NCI-H446 (cell line): ENCODE results near the gene ATP5F1D.

Experiments used
- DNase-seq, 2 experiments: peaks; one replicate each; lab custom pipeline; 2025; lab: John Stamatoyannopoulos, UW

Gene ATP5F1D

DNA sequence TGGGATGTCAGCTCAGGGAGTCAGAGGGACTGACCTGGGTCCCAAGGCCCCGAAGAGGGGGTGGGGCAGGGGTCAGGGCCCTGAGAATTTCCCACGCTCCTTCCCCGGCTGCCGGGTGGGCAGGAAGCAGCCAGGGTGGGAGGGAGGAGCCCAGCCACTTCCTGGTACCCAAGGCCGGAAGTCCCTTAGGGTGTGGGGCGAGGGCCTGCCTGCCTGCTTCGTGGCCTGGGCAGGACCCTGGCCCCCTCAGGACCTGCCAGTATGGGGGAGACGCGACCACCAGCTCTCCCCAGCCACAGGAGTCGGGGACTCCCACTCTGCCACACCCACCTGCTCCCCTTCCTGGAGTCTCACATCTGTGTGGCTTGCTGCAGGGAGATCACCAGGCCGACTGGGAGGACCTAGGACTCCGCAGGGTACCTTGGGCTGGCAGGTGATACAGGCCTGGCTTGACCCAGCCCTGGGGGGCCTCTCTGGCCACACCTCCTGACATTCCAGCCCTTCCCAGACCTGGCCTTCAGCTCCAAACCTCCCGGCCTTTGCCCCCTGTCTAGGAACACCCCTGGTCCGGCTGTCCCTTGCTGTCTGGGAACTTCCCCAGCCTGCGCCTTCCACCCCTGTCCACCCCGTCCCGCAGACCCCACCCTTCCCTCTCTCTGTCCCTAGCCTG lies 17.8 kb downstream of the ATP5F1D start:
- DNase-seq: no peak

DNA sequence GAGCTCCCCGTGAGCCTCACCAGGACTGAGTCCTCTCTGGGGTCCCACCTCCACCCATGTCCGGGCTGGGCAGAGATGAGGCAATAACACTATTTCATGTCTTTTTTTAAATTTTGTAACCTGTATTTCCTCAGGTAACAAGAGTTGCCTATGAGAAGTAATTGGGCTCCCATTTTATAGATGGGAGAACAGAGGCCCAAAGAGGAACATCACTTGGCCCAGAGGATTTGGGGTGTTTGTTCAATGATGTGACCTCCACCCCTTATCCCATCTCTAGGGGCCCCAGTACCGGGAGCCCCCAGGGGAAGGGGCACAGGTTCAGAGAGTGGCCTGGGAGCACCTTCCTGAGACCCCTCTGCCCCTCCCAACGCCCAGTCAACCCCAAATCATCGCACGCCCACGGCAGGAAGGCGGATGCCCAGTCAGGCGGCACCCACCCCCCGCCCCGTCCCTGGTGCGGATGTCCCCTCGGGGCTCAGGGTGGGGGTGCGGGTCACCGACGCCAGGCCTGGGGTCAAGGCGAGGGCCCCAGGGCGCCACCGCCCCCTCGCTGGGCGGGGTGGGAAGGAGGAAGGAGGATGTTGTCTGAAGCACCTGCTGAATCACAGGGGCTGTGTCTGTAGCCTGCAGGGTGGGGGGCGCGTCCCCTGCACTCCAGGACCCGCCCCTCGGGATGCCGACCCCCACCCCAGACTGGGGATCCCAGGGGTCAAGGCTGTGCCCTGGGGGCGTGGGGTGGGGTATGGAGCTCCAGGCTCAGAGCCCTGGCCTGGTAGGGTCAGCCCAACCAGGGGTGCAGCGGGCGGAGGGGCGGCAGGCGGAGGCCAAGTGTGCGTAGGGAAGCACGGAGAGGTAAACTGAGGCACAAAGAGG lies 18.6 kb downstream of the ATP5F1D start:
- DNase-seq: no peak

DNA sequence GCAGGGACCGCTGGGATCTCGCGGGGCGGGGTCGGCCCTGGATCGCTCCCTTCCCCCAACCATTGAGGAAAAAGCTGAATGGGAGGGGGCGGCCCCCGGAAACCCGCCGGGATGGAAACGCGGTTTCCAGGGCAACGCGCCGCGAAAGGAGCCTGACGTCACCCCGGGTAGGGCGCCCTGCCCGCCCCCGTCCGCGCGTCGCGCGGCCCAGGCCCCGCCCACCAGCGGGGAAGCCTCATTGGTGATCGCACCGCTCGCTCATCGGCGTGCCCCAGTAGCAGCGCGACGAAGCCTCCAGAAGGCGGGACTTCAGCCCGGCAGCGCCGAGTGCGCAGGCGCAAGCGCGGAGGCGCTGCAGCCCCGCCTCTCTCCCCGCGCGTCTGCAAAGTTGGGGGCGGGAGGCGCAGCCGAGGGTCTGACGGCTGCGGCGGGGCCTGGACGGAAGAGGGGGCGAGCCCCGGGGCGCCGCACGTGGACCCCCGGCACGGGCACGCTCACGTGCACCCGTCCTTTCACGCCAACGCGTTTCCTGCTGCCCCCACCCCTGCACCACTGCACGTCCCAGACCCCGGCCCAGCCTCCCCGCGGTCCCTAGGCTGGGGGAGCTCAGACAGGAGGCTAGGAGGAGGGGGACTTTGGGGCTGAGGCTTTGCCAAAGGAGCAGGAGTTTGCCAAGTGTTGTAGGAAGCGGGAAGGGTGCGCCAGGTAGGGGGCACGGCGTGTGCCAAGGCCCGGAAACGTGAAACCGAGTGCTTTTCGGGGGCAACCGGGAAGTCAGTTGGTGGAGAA lies 19.4 kb downstream of the ATP5F1D start:
- peak; percentile 93 to 99 for DNase-seq

DNA sequence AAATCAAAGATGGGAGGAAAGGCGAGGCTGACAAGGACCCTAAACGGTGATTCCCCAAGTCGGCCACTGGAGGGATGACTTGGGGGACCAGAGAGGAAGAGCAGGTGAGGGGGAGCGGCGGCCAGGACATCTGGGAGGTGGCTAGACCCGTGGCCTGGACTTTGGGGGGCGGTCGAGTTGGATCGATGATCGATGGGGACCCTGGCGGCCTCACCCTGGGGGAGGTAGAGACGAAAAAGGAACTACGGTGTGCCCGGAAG lies 19.9 kb downstream of the ATP5F1D start:
- DNase-seq: no peak

DNA sequence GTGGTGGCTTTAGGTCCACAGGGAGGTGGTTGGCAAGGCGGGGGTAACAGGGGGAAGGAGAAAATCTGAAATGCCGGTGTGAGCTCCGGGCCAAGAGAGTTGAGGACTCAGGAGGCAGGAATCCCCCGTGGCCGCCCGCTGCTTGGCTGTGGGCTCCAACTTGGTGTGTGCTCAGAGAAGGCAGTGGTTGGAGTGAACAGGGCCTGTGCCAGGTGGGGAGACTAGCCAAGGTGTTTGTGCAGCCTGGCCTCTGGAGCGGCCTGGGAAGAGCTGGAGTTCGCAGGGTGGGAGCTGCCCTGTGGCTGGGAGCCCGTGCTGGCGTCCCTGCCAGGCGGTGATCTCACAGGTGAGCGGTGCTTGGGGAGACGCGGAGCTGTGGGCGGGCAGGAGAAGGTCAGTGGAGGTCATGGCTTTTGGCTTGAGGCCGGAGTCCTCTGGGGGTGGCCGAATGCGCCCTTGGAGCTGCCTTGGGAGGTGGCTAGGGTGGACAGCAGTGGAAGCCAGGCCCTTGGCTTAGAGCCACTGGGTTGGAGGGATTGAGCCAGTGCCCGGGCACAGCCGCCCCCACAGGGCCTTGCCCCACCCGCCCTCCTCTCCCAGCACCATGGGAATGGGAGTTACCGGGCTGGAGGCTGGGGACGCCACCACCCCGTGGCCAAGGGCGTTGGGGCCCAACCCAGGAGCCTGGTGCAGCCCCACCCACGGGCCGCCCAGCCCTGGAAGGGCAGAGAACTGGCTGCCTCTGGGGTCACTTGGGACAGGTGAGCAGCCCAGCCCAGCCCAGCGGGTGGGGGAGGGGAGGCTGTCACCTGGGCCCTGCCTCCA lies 20.5 kb downstream of the ATP5F1D start:
- peak in 1 of 2 experiments; percentile 50 for DNase-seq

DNA sequence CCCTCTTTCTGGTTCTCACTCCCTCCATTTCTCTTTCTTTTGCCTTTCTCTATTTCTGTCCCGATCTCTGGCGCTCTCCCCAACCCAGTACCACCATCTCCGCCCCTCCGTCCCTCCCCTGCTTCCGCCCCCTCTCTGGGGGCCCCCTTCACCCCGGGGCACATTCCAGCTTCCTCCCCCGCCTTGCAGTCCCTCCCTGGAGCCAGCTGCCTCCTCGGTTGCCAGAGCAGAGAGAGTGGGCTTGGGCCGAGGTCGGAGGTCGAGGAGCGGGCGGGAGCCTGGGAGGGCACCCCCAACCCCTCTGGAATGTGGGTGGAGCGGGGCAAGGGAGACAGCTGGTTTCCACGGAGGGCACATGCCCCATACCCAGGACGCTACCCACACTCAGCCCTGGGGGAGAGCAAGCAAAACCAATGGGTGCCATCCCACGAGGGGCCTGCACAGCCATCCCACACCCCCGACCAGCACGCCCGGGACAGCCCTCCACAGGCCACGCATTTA lies 21.1 kb downstream of the ATP5F1D start:
- no peak for DNase-seq

DNA sequence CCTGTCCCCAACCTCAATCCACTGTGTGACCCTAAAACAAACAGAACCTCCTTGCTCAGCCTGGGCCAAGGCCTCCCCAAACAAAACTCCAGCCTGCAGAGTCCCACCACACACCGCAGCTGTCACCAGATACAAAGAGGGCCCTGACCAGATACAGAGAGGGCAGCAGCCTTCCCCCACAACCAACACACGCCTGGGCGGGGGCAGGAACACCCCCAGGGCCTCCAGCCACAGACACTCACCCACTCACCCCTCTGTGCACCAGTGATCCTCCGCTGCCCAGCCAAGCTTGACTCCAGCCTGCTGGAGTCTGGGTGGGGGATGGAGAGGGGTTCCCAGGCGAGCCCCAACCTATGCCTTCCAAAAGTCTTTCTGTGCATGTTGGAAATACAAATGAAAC lies 21.6 kb downstream of the ATP5F1D start:
- DNase-seq: no peak

DNA sequence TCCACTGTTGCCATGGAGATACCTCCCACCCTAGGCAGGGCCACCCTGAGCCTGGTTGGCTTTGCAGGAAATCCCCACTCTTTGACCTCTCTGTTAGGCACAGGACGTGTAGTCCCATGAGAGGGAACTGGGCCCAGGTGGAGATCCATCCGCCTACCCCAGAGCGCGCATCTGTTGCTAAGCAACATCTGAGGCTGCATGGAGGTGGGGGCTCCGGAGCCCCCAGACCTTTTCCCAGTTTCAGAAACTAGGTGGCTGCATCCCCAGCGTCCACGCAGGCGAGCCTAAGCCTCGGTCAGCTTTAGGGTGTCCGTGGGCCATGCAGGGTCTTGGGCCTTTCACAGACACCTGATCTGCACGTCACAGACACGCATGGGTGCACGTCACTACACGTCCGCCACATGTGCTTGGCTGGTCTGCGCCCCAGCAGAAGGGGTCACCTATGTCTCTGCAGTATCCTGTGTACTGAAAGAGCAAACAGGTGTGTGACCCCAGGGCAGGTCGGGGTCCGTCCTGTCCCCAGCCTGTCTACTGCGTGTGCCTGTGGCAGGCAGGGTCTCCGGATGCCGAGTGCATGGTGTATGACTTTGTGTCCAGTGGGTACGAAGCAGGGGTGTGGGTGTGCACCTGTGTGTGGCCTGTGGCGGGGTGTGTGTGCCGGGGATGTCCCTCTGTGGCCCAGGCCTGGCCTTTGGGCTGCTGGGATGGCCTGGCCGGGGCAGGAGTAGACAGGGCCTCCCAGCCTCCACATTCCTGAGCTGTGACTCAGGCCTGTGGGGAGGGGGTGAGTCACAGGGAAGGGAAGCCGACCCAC lies 23.5 kb downstream of the ATP5F1D start:
- no peak for DNase-seq

DNA sequence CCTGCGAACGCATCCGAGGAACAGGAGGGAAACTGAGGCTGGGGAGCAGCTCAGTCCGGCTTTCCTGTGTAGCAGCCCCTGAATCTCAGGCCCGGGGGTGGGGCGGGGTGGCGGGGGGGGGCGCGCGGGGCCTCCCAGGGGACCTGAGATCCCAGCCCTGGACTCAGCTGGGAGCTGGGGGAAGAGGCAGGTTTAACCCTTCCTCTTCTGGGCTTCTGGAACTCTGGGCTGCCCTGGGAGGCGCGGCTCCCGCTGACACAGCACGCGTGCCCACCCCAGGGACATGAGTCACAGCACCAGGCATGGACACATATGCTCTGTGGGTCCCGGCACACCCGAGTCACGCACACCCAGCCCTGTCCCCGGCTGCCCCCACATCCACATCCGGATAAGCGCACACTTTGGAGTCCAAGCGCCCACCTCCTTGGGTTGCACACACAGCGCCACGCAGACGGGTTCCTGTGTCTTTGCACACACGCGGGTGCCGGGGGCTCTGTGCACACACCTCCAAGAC lies 24.1 kb downstream of the ATP5F1D start:
- no peak for DNase-seq

DNA sequence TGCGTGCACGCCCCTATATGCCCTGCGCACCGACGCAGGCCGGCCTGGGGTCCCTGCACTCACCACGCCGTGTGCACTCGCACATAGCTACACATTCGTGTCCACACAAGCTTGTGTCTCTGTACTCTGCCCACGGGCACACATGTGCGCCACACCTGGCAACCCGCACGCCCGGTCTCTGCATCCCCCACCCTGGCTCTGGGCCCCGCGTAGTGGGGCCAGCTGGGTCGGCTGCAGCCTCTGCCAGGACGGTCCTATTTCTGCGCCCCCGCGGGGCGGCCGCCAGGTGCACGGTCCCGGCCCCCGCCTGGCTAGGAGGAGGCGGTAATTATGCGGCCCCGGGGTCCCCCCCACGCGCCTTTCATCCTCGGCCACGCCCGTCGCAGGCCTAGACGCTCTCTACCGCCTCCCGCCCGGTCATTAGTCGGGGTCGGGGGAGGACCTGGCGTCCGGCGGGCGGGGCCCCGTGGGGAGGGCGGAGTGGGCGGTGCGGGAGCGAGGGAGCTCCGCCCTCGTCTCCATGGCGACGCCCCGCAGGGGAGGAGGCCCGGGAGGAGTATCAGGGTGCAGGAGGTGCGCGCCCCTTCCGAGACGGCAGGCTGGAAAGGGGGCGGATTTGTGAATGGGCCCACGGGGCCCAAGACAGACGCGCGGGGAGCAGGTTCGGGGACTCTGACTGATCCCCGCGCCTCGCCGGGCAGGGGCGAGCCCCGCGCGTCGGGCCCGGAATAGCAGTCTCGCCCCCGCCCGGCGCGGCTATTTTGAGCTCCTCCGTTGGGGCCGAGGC lies 24.8 kb downstream of the ATP5F1D start:
- peak; percentile 39 to 81 for DNase-seq

DNA sequence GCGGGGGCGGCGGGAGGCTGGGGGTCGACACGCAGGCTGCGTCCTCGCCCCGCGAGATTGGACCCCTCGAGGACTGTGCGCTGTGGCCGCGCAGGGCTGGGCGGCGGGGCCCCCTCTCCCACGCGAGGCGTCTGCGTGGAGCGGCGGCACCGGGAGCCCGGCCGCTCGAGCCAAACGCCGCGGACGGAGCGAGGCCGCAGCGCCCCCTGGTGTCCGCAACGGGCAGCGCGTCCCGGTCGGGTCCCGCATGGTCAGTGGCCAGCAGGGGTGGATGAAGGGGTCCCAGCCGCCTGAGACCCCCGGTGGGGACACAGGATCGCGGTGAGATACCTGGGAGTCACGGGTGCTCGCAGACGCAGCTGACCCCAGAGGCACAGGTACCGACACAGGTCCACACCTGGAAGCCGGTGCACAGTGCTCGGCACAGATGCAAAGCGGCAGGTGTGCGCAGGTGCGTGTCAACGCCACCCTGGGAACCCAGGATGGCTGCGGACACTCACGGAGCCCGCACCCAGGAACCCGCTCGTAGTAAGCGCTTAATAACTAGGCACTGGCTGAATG lies 25.4 kb downstream of the ATP5F1D start:
- peak; percentile 34 to 78 for DNase-seq

DNA sequence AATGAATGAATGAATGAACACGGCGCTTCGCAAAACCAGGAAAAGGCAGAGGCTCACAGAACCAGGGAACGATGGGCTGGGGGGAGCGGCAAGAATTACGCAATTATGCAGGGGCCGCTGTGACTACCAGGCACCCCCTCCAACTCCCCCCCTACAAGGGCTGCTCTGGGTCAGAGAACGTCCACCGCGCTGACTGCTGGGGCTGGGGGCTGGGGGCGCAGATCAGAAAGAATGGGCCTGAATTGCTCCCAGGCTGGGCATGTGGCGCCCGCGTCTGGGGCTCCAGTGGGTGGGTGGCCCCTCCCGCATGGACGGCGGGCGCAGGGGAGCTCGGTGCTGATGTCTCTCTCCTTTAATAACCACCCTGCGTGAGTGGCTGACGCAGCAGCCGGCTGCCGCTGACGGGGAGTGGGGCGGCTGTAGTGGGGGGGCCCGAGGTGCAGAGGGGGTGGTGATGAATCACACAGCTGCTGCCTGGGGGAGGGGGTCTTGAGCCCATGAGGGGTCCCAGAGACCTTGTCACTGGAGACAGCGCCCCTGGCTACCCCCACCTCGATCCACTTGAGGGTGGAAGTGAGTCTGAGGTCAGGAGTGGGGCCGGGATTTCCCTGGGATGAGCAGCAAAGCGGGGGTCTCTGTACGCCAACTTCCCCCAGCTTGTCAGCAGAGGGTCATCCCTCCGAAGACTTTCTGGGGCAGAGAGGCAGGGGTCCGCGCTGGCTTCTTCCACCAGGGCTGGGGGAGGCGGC lies 26.1 kb downstream of the ATP5F1D start:
- DNase-seq: no peak

DNA sequence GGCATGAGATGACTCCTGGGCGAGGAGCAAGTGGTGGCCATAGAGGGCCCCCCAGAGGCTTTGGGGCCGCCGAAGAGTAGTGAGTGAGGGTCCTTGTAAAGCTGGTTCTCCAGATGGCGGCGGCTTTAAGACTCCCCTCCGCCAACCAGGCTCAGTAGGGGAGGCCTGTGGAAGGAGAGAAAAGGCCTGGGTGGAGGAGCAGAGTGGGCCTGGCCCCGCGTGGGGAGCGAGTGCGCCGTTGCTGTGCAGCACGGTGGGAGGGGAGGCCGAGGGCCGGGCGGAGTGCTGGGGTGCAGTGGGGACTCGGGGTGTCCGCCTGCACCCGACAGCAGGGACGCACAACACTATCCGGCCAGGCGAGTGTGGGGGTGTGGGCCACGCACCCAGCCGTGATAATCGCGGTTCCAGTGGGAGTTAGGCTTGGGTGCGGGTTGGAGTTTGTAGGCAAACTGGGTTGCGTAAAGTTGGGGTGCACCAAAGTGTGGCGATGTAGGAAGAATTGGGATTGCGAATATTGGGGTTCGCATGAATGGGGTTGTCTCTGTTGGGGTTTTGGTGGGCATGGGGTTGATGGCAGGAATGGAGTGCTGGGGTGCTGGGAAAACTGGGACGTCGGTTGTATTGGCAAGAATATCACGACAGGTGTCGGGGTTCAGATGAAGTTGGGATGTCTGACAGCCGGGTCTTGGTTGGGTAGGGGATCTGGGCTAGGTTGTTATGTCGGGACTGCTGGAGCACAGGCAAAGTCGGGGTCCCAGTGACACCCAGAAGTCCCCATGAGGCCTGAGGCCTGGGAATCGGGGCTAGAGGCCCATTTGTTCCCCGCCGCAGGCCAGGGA lies 26.9 kb downstream of the ATP5F1D start:
- no peak for DNase-seq

DNA sequence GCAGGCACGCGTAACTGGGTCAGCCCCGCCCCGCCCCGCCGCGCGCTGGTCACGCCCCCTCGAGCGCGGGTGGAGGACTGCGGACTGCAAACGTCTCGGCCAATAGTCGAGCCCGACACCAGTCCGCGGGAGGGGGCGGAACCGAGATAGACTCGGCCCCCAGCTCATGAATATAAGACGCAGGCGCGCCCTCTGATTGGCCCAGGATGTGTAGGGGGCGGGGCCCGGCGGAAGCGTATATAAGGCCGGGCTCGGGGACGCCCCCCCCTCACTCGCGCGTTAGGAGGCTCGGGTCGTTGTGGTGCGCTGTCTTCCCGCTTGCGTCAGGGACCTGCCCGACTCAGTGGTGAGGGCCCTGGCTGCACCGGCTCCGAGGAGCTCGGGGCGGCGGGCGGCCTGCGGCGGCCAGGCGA lies 27.5 kb downstream of the ATP5F1D start, which contains the start of gene CIRBP:
Gene CIRBP, plus strand, starts transcription at position 268 of the 413 bp plus-strand sequence. CDS start 1,602 bp downstream, outside the sequence.
- peak; percentile 97 to 100 for DNase-seq

DNA sequence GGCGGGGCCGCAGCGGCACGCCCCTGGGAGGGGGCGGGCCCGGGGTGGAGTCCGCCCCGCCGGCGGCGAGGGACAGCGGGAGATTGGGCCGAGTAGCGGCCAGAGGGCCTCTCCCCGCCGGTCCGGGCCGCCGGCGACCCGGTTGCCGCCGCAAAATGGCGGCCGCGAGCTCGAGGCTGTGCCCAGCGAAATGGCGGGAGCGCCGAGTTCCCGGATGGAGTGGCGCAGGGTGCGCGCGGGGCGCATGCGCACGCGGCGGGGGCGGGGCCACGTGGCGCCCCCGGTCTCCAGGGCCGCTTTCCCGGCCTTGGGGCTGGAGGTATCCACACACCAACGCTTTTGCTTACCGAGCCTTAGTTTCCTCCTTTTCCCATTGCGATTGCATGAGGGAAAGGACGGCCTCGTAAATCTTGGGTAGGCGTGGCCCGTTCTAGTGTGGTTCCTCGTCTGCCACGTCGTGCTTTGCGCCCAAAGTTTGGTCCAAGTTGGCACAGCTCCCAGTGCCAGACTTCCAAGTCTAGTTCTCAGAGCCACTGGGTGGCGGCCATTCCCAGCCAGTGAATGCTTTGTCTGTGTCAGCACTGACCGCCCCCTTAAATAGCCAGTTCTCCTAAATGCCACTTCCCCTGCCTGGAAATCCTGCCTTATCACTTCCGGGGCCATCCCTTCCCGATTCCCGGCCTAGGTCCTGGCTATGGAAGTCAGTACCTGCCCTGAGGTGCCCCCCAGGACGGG lies 28.1 kb downstream of the ATP5F1D start:
- peak; percentile 92 to 98 for DNase-seq

DNA sequence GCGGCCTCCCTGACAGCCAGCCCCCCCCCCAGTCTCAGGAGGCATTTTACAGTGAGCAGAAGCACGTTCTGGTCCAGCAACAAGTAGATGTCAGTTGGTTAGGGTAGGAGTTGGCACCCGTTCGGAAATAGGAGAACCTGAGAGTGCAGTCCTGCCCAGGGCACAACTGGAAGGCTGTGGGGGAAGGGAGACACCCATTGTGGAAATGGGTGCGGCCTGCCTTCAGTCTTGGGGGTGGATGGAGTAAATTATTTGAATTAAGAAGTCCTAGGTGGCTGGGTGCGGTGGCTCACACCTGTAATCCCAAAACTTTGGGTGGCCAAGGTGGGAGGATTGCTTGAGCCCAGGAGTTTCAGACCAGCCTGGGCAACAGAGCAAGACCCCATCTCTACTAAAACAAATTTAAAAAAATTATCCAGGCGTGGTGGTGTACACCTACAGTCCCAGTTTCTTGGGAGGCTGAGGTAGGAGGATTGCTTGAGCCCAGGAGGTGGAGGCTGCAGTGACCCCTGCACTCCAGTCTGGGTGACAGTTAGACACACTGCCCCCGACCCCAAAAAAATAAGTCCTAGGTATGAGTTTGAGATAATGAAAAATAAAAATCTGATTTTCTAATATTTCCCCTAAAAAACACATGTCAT lies 28.8 kb downstream of the ATP5F1D start:
- peak in 1 of 2 experiments; percentile 67 for DNase-seq
